AG09319 (cell line): ENCODE results near the gene IFITM2.
"Not testable (repeated sequence)": the region's sequence is repeated elsewhere in the genome, so short reads cannot be mapped to it uniquely, and the experiment has no call there.

Experiments used
- DNase-seq: peaks from one replicate; pipeline ENCODE4 v3.0.0-alpha.2; 2010; ENCODE audit warnings: low read depth; ENCODE audit errors: extremely low read depth
- TF ChIP-seq, protein P1 (sequence below): IDR thresholded peaks from 2 replicates; pipeline ENCODE4 v1.5.1; 2011; ENCODE audit warnings: low read depth, mild to moderate bottlenecking, inconsistent platforms, low read length, moderate library complexity

The IFITM2 gene

GRCh38 chr11:313304-313786, 5.7 kb downstream of the IFITM2 start:
- TF ChIP-seq, protein P1, sequence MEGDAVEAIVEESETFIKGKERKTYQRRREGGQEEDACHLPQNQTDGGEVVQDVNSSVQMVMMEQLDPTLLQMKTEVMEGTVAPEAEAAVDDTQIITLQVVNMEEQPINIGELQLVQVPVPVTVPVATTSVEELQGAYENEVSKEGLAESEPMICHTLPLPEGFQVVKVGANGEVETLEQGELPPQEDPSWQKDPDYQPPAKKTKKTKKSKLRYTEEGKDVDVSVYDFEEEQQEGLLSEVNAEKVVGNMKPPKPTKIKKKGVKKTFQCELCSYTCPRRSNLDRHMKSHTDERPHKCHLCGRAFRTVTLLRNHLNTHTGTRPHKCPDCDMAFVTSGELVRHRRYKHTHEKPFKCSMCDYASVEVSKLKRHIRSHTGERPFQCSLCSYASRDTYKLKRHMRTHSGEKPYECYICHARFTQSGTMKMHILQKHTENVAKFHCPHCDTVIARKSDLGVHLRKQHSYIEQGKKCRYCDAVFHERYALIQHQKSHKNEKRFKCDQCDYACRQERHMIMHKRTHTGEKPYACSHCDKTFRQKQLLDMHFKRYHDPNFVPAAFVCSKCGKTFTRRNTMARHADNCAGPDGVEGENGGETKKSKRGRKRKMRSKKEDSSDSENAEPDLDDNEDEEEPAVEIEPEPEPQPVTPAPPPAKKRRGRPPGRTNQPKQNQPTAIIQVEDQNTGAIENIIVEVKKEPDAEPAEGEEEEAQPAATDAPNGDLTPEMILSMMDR: no peak
- DNase-seq: no peak

GRCh38 chr11:313787-314553, 6.4 kb downstream of the IFITM2 start, which contains the start of gene IFITM1:
IFITM1 (plus strand) TSS chr11:314040; CDS start chr11:314171, 131 bp downstream.
- peak; percentile 75 for DNase-seq
- TF ChIP-seq, protein P1: no peak

DNA sequence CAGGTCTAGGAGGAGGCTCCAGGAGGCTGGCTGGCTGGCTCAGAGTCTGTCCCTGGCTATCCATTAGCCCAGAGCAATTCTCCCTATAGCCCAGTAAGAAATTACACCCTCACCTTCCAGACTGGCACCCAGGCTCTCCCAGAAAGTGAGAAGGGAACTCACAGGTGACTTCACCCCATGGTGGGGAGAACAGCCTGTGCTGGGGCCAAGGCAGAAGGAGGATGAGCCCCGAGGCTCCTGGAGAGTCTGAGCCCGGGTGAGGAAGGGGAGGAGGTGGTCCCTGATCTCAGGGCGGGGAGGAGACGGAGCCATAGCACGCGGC, 6.9 kb downstream of the IFITM2 start:
- DNase-seq: not testable (repeated sequence)

GRCh38 chr11:315051-315481, 7.5 kb downstream of the IFITM2 start:
- no peak for DNase-seq
- TF ChIP-seq, protein P1: no peak

DNA sequence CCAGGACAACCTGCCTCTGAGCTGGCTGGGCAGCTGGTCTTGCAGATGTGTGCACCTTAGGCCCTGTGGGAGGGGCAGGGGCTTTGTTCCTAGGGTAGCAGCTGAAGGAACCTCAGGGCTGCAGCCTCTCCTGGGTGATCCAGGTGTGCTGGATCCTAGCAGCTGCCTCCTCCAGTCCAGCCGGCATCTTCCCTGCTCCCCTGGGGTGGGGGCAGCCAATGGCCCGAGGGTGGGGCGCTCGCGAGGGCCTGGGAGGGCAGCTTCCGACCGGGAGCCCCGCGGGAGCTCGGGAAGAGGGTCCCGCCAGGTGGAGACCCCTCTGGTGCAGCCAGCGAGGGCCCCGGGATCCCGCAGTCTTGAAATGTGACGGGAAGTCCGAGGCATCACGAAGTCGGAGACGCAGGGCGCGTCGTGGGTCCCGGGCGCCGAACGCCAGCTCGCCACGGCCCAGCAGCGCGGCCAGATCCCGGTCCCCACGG, 7.9 kb downstream of the IFITM2 start:
- no peak for DNase-seq
- TF ChIP-seq, protein P1: no peak

DNA sequence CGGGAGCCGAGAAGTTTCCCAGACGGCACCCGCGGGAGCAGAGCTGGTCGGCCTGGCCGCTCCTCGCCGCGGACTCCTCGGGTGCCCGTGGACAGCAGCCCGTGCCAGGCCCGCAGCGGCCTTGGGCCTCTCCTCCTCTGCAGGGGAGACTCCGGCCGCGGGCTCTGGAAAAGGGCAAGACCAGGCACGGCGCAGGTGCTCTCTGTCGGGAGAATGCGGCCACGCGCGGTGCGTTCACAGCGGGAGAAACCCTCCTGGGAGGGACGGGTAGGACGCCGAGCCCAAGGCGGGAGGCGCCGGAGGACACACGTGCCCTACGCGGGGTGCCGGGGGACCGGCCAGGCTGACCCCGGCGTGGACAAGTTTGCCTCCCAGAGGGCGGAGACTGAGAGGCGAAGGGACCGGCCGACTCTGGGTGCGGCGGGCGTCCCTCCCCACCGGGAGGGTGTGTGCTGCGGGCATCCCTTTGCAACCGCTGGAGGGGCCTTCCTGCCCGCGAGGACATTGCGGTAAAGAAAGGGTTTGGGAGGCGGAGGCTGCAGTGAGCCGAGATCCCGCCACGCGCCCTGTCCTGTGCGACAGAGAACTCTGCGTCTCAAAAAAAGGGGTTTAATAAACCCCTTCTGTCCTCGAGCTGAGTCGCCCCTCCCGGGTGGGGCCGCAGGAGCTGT, 8.6 kb downstream of the IFITM2 start:
- TF ChIP-seq, protein P1: no peak
- no peak for DNase-seq

DNA sequence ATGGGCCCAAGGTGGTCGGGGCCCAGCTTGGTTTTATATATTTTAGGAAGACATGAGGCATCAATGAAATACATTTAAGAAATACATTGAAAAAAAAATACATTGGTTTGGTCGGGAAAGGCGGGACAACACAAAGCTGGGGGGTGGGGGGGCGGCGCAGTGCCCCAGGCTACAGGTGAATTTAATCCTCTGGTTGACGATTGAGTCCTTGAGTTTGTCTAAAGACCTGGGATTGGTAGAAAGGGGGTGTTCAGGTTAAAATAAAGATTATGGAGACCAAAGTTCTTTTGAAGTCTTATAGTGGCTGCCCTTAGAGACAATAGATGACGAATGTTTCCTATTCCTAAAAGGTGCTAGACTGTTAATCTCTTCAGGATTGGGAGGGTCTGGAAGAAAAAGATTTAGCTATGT, 9.3 kb downstream of the IFITM2 start:
- TF ChIP-seq, protein P1: no peak
- no peak for DNase-seq

GRCh38 chr11:317668-318404, 10.2 kb downstream of the IFITM2 start:
- not testable (repeated sequence) for DNase-seq

DNA sequence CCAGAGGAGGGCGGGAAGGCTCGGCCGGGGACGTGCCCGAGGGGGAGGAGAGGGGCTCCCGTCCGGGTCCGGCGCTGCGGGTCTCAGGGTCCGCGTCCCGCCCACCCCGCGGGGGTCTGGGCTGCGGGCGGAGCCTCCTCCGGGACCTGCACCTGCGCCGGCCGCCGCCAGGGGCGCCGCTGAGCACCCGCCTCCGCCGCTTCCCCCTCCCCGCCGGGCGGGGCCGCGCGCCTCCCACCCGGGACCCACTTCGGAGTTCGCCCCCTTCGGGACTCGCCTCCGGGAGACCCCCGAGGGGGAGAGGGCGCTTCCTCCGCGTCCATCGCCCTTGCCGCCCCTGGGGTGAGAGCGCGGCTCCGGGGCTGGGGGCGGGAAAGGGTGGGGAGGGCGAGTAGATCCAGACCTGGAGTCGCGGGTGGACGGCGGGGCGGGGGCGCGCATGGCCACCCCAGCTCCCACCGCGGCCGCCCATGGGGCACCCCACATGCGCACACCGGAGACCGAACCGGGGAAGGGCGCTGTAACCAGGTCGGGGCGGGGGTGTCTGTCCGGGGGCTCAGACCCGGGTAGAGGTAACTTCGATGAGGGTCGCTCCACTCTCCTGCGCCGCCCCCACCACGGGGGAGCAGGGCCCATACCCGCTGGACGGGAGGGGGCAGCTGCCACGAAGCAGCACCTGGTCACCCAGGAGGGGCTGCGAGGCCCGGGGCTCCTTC, 10.9 kb downstream of the IFITM2 start:
- not testable (repeated sequence) for DNase-seq

GRCh38 chr11:319121-319887, 11.7 kb downstream of the IFITM2 start:
- DNase-seq: not testable (repeated sequence)
